B cell (primary cell): ENCODE results near the gene AIF1.

Experiments used
- CTCF ChIP-seq: fragments of 200-600 bp; IDR thresholded peaks from one replicate; pipeline ENCODE4 v1.8.0; 2022; ENCODE audit warnings: antibody characterized with exemption, mild to moderate bottlenecking
- EZH2 ChIP-seq: IDR thresholded peaks from 2 replicates; pipeline ENCODE4 v1.6.1; 2012; ENCODE audit warnings: borderline replicate concordance, low read depth, mild to moderate bottlenecking, moderate library complexity, low read length; ENCODE audit not compliant: insufficient read depth, poor library complexity, severe bottlenecking

- no peak for TF ChIP-seq CTCF
- no peak for TF ChIP-seq EZH2
These were observed 44.1 kb downstream of the AIF1 start for GRCh38 chr6:31658983-31659648.
